ENCODE data around the gene CDH16. TPM values are rescaled to one million over a fixed set of nuclear protein-coding genes. Genes with fewer than 3 reads are reported as not detected.

Gene CDH16
- total and polyA plus RNA-seq, 8 donors = not detected

GRCh38 chr16:66934138-66934838, 15.6 kb upstream of the CDH16 start, which contains the start of gene CIAO2B:
Gene CIAO2B (minus strand): TSS chr16:66934402. CDS start chr16:66934364, 38 bp downstream.
- no peak for FAIRE-seq
- no peaks in the 10 kb centered on the region for H3K27me3 ChIP-seq
- 0 to 1% methylated on average over 74 to 76 of the region's 76 CpGs for WGBS, 2 donors

GRCh38 chr16:66933776-66934137, 15.1 kb upstream of the CDH16 start:
- H3K9me3 ChIP-seq = no peaks in the 10 kb centered on the region
- no peak for DNase-seq
- 1% methylated on average over 12 of the region's 12 CpGs for WGBS, 2 donors
- peak overlapping the region; percentile 59 to 85 (median 80) for H3K27ac ChIP-seq
- intact Hi-C loops (cut with DNase I) = no loop called here
- H3K27me3 ChIP-seq = no peaks in the 10 kb centered on the region
- no peaks in the 10 kb centered on the region for H3K36me3 ChIP-seq
- peak in 3 of 4 donors; percentile 0 to 9 (median 3) for ATAC-seq
- TF ChIP-seq CTCF (IDR thresholded peaks at IDR 0.05) = no peak
- peak overlapping the region; percentile 94 to 99 (median 98) for H3K4me3 ChIP-seq
- H3K4me1 ChIP-seq = peaks cover 4 to 20% (median 11%) of the 10 kb centered on the region in 3 donors
- no peak for FAIRE-seq

More at GRCh38 chr16:66934138-66934838, 15.6 kb upstream of the CDH16 start, which contains the start of gene CIAO2B:
- intact Hi-C loops (cut with DNase I) = no loop called here
- no peaks in the 10 kb centered on the region for H3K9me3 ChIP-seq
- H3K4me3 ChIP-seq = peak within 1 kb of the TSS; percentile 94 to 99 (median 98)
- H3K27ac ChIP-seq = peak within 1 kb of the TSS; percentile 59 to 85 (median 80)
- ATAC-seq (peak; percentile 87 to 95 (median 92)), DNase-seq (peak; percentile 81 to 95 (median 90))
- H3K36me3 ChIP-seq = no peaks in the 10 kb centered on the region
- peaks cover 4 to 20% (median 11%) of the 10 kb centered on the region in 3 donors for H3K4me1 ChIP-seq
- no peak for TF ChIP-seq CTCF (IDR thresholded peaks at IDR 0.05)

- Histone ChIP-seq H3K27ac (no peak overlapping the region), H3K4me3 (no peak overlapping the region), H3K4me1 (peaks cover 4 to 20% (median 11%) of the 10 kb centered on the region in 3 donors), H3K9me3 (no peaks in the 10 kb centered on the region), H3K36me3 (no peaks in the 10 kb centered on the region), H3K27me3 (no peaks in the 10 kb centered on the region)
- DNase-seq (peak in 1 of 6 donors; percentile 23), ATAC-seq (no peak), FAIRE-seq (no peak)
- TF ChIP-seq CTCF (IDR thresholded peaks at IDR 0.05) = no peak
- WGBS, 2 donors = 74 to 89% methylated on average over 4 of the region's 4 CpGs
- intact Hi-C loops (cut with DNase I) = no loop called here
Observed at GRCh38 chr16:66932076-66932475, 13.4 kb upstream of the CDH16 start.

- Histone ChIP-seq H3K4me3 (no peak overlapping the region), H3K4me1 (peaks cover 4 to 20% (median 11%) of the 10 kb centered on the region in 3 donors), H3K27me3 (no peaks in the 10 kb centered on the region), H3K27ac (no peak overlapping the region), H3K9me3 (no peaks in the 10 kb centered on the region), H3K36me3 (no peaks in the 10 kb centered on the region)
- DNase-seq (no peak), FAIRE-seq (no peak), ATAC-seq (no peak)
- 86 to 93% methylated on average over 2 of the region's 2 CpGs for WGBS, 2 donors
- no peak for TF ChIP-seq CTCF (IDR thresholded peaks at IDR 0.05)
- intact Hi-C loops (cut with DNase I) = no loop called here
Observed at GRCh38 chr16:66931665-66932064, 13.0 kb upstream of the CDH16 start.

GRCh38 chr16:66930189-66930588, 11.5 kb upstream of the CDH16 start:
- H3K4me1 ChIP-seq = peaks cover 4 to 7% (median 7%) of the 10 kb centered on the region in 3 donors
- H3K27me3 ChIP-seq = no peaks in the 10 kb centered on the region
- no peaks in the 10 kb centered on the region for H3K9me3 ChIP-seq
- no peak for TF ChIP-seq CTCF (IDR thresholded peaks at IDR 0.05)
- H3K36me3 ChIP-seq = no peaks in the 10 kb centered on the region
- intact Hi-C loops (cut with DNase I) = no loop called here
- peak in 3 of 6 donors; percentile 37 to 48 (median 39) for DNase-seq
- no peak overlapping the region for H3K4me3 ChIP-seq
- FAIRE-seq = no peak
- ATAC-seq = no peak
- no peak overlapping the region for H3K27ac ChIP-seq
- WGBS, 2 donors = 35 to 39% methylated on average over 4 of the region's 4 CpGs
